Colonic mucosa (tissue), 4 donors: Measurements from ENCODE around the gene DHX34. TPM values are rescaled to one million over a fixed set of nuclear protein-coding genes. Genes with fewer than 3 reads are reported as not detected.
"Not testable (repeated sequence)": the region's sequence is repeated elsewhere in the genome, so short reads cannot be mapped to it uniquely, and the experiment has no call there.

Experiments
- DNase-seq: peaks from one replicate; pipeline ENCODE4 v3.0.0-alpha.2; 2020
- H3K27ac ChIP-seq: fragments of 200-600 bp; one replicate; pipeline ENCODE4 v1.8.0; 2021
- H3K27me3 ChIP-seq: fragments of 200-600 bp; one replicate; pipeline ENCODE4 v1.8.0; 2021
- H3K36me3 ChIP-seq: fragments of 200-600 bp; one replicate; pipeline ENCODE4 v1.8.0; 2021
- H3K4me1 ChIP-seq: fragments of 200-600 bp; one replicate; pipeline ENCODE4 v1.8.0; 2021; ENCODE audit warnings: mild to moderate bottlenecking
- H3K4me3 ChIP-seq: fragments of 200-600 bp; one replicate; pipeline ENCODE4 v1.8.0; 2021
- H3K9ac ChIP-seq, 2 donors: one replicate each; pipeline ENCODE4 v1.7.0; 2013; ENCODE audit warnings: control low read depth in 2 of 2, low read depth in 2 of 2, low read length in 2 of 2
- H3K9me3 ChIP-seq: fragments of 200-600 bp; one replicate; pipeline ENCODE4 v1.8.0; 2021
- intact Hi-C: fragments of 100-400 bp; cut with DNase I; formaldehyde crosslinking; loops from one replicate; pipeline ENCODE4 v1.14.1; 2022
- total RNA-seq, 2 donors: library from RNA; stranded (reverse); fragmentation: NEBNext Ultra II Directional in 1 of 2; extraction: Animal tissue kit (Norgen Biotek cat#: 25700) in 1 of 2; gene quantifications; one replicate each; pipeline ENCODE4 v1.2.1, GENCODE V29; 2021
- TF ChIP-seq, protein P1 (sequence below): fragments of 200-600 bp; IDR thresholded peaks from one replicate; pipeline ENCODE4 v1.8.0; 2022; ENCODE audit warnings: antibody characterized with exemption, mild to moderate bottlenecking
- donor health status: healthy.
- donor health status: DM: no; HTN: no; CAD: no.
- donor health status: DM: no; HTN: no; CAD: no.

Gene DHX34
- total RNA-seq, 2 donors from 2014 or later: 6.3 to 17.8 TPM

DNA sequence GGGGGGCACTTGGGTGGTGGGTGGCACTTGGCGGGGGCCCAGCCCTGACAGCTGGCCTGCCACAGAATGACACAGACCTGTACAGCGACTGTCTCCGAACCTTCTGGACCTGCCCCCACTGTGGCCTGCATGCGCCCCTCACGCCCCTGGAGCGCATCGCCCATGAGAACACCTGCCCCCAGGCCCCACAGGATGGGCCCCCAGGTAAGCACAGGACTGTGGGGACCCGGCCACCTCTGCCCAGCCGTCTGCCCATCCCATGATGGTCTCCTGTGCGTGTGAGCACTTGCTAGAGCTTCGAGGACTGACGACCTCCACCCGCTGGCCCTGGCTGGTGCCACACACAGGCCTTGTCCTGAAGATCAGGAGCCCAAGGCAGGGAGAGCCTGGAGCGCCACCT lies 32.0 kb downstream of the DHX34 start:
- no peaks in the 10 kb centered on the region for H3K4me1 ChIP-seq

DNA sequence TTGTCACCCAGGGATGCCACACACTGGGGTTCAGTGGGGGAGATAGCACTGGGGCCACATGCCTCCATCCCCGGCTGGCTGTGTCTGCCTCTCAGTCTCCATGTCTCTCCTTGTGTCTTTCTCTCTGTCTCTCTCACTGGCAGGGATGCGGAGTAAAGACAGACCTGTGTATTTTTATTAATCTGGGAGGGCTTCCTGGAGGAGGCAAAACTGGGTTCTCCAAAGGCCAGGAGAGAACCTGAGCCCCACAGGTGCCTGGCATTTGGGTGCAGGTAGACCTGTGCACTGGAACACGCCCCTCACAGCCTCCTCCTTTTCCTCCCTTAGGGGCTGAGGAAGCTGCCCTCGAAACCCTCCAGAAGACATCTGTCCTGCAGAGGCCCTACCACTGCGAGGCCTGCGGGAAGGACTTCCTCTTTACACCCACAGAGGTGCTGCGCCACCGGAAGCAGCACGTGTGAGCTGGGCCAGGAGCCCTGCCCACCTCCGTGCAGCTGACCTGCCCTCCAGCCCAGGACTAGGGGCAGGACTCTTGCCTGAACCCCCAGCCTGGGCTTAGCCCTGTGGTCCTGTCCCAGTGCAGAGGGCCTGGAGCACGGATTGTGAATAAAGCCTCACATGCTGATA lies 32.7 kb downstream of the DHX34 start:
- intact Hi-C loops: loop anchor here (10.0 kb wide), 1 partner anchor 87 kb away; no protein-coding TSS in a partner anchor
- Histone ChIP-seq H3K4me3 (no peak overlapping the region), H3K9ac (no peak overlapping the region), H3K27me3 (no peaks in the 10 kb centered on the region), H3K4me1 (no peaks in the 10 kb centered on the region), H3K27ac (no peak overlapping the region), H3K9me3 (no peaks in the 10 kb centered on the region), H3K36me3 (peaks cover 5% of the 10 kb centered on the region)
- DNase-seq: no peak
- TF ChIP-seq, protein P1, sequence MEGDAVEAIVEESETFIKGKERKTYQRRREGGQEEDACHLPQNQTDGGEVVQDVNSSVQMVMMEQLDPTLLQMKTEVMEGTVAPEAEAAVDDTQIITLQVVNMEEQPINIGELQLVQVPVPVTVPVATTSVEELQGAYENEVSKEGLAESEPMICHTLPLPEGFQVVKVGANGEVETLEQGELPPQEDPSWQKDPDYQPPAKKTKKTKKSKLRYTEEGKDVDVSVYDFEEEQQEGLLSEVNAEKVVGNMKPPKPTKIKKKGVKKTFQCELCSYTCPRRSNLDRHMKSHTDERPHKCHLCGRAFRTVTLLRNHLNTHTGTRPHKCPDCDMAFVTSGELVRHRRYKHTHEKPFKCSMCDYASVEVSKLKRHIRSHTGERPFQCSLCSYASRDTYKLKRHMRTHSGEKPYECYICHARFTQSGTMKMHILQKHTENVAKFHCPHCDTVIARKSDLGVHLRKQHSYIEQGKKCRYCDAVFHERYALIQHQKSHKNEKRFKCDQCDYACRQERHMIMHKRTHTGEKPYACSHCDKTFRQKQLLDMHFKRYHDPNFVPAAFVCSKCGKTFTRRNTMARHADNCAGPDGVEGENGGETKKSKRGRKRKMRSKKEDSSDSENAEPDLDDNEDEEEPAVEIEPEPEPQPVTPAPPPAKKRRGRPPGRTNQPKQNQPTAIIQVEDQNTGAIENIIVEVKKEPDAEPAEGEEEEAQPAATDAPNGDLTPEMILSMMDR: no peak

More for the DNA sequence above, 32.0 kb downstream of the DHX34 start:
- no peak for DNase-seq
- no peak overlapping the region for H3K27ac ChIP-seq
- H3K9me3 ChIP-seq: no peaks in the 10 kb centered on the region
- H3K27me3 ChIP-seq: no peaks in the 10 kb centered on the region
- intact Hi-C loops: loop anchor here (10.0 kb wide), 1 partner anchor 86 kb away; no protein-coding TSS in a partner anchor
- TF ChIP-seq, protein P1: no peak
- peaks cover 5% of the 10 kb centered on the region for H3K36me3 ChIP-seq
- H3K9ac ChIP-seq: no peak overlapping the region
- H3K4me3 ChIP-seq: no peak overlapping the region

DNA sequence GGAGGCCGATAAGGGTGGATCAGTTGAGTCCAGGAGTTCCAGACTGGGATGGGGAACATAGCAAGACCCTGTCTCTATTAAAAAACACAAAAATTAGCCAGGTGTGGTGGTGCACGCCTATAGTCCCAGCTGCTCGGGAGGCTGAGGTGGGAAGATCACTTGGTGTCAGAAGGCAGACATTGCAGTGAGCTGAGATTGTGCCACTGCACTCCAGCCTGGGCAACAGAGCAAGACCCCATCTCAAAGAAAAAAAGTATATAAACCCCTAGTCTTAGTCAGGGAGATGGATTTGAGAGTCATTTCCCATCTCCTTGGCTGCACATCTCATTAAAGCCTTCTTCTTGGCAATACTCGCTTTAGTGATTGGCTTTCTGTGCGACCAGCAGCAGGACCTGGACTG lies 34.8 kb downstream of the DHX34 start:
- H3K27ac ChIP-seq, DNase-seq, H3K27me3 ChIP-seq, H3K4me1 ChIP-seq, H3K4me3 ChIP-seq, H3K9ac ChIP-seq, H3K9me3 ChIP-seq, H3K36me3 ChIP-seq: not testable (repeated sequence)
- intact Hi-C loops: loop anchor here (10.0 kb wide), 1 partner anchor 89 kb away; no protein-coding TSS in a partner anchor

DNA sequence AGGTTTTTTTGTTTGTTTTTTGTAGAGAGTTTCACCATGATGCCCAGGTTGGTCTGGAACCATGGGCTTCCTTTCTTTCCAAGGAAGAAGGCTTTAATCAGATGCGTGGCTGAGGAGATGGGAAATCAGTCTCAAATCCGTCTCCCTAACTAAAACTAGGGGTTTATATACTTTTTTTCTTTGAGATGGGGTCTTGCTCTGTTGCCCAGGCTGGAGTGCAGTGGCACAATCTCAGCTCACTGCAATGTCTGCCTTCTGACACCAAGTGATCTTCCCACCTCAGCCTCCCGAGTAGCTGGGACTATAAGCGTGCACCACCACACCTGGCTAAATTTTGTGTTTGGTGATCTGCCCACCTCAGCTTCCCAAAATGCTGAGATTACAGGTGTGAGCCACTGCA lies 35.4 kb downstream of the DHX34 start:
- H3K27ac ChIP-seq, H3K9me3 ChIP-seq, H3K4me3 ChIP-seq, H3K36me3 ChIP-seq, DNase-seq, H3K9ac ChIP-seq, H3K27me3 ChIP-seq, H3K4me1 ChIP-seq: not testable (repeated sequence)
- intact Hi-C loops: loop anchor here (10.0 kb wide), 1 partner anchor 90 kb away; no protein-coding TSS in a partner anchor

DNA sequence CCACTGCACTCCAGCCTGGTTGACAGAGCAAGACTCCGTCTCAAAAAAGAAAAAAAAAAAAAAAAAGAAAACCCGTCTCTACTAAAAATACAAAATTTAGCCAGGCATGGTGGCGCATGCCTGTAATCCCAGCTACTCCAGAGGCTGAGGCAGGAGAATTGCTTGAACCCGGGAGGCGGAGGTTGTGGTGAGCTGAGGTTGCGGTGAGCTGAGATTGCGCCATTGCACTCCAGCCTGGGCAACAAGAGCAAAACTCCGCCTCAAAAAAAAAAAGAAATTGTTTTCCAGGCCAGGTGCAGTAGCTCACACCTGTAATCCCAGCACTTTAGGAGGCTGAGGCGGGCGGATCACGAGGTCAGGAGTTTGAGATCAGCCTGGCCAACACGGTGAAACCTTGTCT lies 37.5 kb downstream of the DHX34 start:
- not testable (repeated sequence) for H3K4me3 ChIP-seq, H3K9ac ChIP-seq, DNase-seq, H3K9me3 ChIP-seq, H3K36me3 ChIP-seq, H3K4me1 ChIP-seq, H3K27ac ChIP-seq, H3K27me3 ChIP-seq
- intact Hi-C loops: loop anchor here (10.0 kb wide), 1 partner anchor 92 kb away; no protein-coding TSS in a partner anchor

DNA sequence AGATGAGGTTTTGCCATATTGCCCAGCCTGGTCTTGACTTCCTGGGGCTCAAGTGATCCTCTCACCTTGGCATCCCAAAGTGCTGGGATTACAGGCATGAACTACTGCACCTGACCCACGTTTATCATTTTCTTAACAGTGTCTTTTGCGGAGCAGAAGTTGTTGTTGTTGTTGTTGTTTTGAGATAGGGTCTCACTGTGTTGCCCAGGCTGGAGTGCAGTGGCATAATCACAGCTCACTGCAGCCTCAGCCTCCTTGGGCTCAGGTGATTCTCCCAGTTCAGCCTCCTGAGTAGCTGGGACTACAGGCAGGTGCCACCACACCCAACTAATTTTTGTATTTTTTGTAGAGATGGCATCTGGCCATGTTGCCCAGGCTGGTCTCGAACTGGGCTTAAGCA lies 38.5 kb downstream of the DHX34 start:
- H3K36me3 ChIP-seq, H3K9ac ChIP-seq, H3K4me1 ChIP-seq, DNase-seq, H3K27ac ChIP-seq, H3K27me3 ChIP-seq, H3K4me3 ChIP-seq, H3K9me3 ChIP-seq: not testable (repeated sequence)
- intact Hi-C loops: loop anchor here (10.0 kb wide), 1 partner anchor 93 kb away; no protein-coding TSS in a partner anchor

DNA sequence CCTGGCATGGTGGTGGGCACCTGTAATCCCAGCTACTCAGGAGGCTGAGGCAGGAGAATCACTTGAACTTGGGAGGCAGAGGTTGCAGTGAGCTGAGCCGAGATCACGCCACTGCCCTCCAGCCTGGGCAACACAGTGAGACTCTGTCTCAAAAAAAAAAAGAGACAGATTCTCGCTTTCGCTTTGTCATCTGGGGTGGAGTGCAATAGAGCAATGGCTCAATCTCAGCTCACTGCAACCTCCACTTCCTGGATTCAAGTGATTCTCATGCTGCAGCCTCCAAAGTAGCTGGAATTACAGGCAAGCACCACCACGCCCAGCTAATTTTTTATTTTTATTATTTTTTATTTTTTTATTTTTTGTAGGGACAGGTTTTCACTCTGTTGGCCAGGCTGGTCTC lies 39.6 kb downstream of the DHX34 start:
- H3K4me3 ChIP-seq, H3K27me3 ChIP-seq, H3K9ac ChIP-seq, DNase-seq, H3K27ac ChIP-seq, H3K36me3 ChIP-seq, H3K9me3 ChIP-seq, H3K4me1 ChIP-seq: not testable (repeated sequence)
- intact Hi-C loops: loop anchor here (10.0 kb wide), 1 partner anchor 94 kb away; no protein-coding TSS in a partner anchor

DNA sequence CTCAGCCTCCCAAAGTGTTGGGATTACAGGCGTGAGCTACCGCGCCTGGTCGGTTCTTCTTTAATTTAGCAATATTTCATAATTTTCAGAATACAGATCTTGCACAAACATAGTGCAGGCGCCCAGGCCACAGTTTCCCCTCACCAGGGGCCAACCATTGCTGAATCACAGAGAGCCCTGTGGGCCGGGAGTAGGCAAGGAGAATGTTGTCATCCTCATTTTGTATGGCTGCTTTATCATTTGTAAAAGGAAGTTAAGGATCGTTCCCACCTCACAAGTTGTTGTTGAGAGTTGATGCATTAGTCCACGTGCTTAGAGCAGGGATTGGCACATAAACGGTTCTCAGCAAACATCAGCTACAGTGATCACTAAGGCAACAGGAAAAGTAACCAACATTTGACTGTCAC lies 40.0 kb downstream of the DHX34 start:
- intact Hi-C loops: loop anchor here (10.0 kb wide), 1 partner anchor 94 kb away; no protein-coding TSS in a partner anchor
- H3K9ac ChIP-seq: no peak overlapping the region
- no peaks in the 10 kb centered on the region for H3K27me3 ChIP-seq
- TF ChIP-seq, protein P1: no peak
- H3K9me3 ChIP-seq: no peaks in the 10 kb centered on the region
- no peak overlapping the region for H3K27ac ChIP-seq
- DNase-seq: no peak
- H3K4me1 ChIP-seq: no peaks in the 10 kb centered on the region
- H3K4me3 ChIP-seq: no peak overlapping the region
- H3K36me3 ChIP-seq: no peaks in the 10 kb centered on the region
